ENCODE measurements around the gene KRT27.

KRT27 gene

GRCh38 chr17:40827746-40828453 lies 45.5 kb upstream of the KRT27 start:
- TF ChIP-seq, protein P1, sequence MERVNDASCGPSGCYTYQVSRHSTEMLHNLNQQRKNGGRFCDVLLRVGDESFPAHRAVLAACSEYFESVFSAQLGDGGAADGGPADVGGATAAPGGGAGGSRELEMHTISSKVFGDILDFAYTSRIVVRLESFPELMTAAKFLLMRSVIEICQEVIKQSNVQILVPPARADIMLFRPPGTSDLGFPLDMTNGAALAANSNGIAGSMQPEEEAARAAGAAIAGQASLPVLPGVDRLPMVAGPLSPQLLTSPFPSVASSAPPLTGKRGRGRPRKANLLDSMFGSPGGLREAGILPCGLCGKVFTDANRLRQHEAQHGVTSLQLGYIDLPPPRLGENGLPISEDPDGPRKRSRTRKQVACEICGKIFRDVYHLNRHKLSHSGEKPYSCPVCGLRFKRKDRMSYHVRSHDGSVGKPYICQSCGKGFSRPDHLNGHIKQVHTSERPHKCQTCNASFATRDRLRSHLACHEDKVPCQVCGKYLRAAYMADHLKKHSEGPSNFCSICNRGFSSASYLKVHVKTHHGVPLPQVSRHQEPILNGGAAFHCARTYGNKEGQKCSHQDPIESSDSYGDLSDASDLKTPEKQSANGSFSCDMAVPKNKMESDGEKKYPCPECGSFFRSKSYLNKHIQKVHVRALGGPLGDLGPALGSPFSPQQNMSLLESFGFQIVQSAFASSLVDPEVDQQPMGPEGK (CRISPR knock-in tag; IDR thresholded peaks at IDR 0.05; ENCODE audit: borderline replicate concordance), result no peak
- TF ChIP-seq SNAI2 (CRISPR knock-in tag; IDR thresholded peaks at IDR 0.05), result no peak
- ATAC-seq, result no peak

DNA sequence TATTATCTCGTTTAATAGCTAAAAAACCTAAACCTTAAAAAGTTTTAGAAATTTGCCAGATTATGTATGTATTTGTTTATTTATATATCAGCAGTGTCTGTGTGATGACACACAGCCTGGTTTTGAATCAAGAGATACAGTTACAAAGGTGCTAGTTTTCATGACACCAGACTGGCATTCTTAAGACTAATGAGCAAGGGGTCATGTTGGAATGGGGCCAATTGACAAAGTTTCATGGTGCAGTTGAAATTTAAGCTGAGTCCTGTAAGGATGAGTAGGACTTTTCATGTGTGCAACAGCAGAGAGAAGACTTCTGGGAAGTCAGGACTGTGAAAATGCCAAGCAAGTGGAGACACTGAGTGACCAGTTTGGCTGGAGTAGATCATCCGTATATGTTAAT lies 43.2 kb upstream of the KRT27 start:
- no peak for TF ChIP-seq ZC3H10 (CRISPR knock-in tag; IDR thresholded peaks at IDR 0.05)
- TF ChIP-seq ESRRG (CRISPR knock-in tag; IDR thresholded peaks at IDR 0.05), result no peak
- no peak for TF ChIP-seq RARB (CRISPR knock-in tag; IDR thresholded peaks at IDR 0.05)
- no peak for TF ChIP-seq OSR1 (CRISPR knock-in tag; IDR thresholded peaks at IDR 0.05)
- TF ChIP-seq ZNF8 (CRISPR knock-in tag; IDR thresholded peaks at IDR 0.05), result no peak
- no peak for ATAC-seq

DNA sequence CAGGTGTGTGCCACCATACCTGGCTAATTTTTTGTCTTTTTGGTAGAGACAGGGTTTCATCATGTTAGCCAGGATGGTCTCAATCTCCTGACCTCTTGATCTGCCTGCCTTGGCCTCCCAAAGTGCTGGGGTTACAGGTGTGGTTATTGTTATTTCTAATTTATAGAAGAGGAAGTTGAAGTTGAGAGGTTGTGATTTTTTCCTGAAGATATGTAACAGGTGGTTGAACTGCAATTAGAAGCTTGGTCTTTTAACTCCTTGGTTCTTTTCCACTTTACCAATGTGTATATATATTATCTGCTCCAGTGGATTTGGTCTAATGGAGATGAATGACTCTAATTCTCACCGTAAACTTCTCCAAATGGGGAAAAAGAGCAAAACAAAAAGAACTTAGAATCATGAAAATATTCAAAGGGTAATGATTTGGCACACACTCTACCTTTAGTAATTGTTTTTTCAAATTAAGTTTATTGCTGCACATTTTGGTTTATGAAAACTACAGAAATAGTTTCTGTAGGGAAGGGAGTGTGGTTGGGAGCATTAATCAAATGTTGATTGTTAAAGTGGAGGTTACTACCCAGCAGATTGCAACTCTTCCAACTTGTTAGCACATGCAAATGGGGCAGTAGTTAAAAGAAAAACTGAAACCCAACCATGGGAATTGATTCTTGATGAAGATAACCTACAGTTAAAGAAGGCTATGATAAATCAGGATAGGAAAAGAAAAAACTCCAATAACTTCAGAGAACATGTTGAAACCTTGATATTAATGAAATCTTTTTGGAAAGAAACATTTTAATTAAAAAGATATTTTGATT lies 41.9 kb upstream of the KRT27 start:
- ATAC-seq, result no peak
- TF ChIP-seq SNAI2 (CRISPR knock-in tag; IDR thresholded peaks at IDR 0.05) (no peak), TCF4 (CRISPR knock-in tag; IDR thresholded peaks at IDR 0.05; ENCODE audit: borderline replicate concordance) (no peak), ZNF70 (CRISPR knock-in tag; IDR thresholded peaks at IDR 0.05) (no peak), ZNF8 (CRISPR knock-in tag; IDR thresholded peaks at IDR 0.05) (no peak)
- TF ChIP-seq, protein P2, sequence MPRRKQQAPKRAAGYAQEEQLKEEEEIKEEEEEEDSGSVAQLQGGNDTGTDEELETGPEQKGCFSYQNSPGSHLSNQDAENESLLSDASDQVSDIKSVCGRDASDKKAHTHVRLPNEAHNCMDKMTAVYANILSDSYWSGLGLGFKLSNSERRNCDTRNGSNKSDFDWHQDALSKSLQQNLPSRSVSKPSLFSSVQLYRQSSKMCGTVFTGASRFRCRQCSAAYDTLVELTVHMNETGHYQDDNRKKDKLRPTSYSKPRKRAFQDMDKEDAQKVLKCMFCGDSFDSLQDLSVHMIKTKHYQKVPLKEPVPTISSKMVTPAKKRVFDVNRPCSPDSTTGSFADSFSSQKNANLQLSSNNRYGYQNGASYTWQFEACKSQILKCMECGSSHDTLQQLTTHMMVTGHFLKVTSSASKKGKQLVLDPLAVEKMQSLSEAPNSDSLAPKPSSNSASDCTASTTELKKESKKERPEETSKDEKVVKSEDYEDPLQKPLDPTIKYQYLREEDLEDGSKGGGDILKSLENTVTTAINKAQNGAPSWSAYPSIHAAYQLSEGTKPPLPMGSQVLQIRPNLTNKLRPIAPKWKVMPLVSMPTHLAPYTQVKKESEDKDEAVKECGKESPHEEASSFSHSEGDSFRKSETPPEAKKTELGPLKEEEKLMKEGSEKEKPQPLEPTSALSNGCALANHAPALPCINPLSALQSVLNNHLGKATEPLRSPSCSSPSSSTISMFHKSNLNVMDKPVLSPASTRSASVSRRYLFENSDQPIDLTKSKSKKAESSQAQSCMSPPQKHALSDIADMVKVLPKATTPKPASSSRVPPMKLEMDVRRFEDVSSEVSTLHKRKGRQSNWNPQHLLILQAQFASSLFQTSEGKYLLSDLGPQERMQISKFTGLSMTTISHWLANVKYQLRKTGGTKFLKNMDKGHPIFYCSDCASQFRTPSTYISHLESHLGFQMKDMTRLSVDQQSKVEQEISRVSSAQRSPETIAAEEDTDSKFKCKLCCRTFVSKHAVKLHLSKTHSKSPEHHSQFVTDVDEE (CRISPR knock-in tag; IDR thresholded peaks at IDR 0.05), result no peak
- TF ChIP-seq, protein P3, sequence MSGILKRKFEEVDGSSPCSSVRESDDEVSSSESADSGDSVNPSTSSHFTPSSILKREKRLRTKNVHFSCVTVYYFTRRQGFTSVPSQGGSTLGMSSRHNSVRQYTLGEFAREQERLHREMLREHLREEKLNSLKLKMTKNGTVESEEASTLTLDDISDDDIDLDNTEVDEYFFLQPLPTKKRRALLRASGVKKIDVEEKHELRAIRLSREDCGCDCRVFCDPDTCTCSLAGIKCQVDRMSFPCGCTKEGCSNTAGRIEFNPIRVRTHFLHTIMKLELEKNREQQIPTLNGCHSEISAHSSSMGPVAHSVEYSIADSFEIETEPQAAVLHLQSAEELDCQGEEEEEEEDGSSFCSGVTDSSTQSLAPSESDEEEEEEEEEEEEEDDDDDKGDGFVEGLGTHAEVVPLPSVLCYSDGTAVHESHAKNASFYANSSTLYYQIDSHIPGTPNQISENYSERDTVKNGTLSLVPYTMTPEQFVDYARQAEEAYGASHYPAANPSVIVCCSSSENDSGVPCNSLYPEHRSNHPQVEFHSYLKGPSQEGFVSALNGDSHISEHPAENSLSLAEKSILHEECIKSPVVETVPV (CRISPR knock-in tag; IDR thresholded peaks at IDR 0.05), result no peak

- ATAC-seq, result no peak
- TF ChIP-seq, protein P1 (CRISPR knock-in tag; IDR thresholded peaks at IDR 0.05; ENCODE audit: borderline replicate concordance), result no peak
- TF ChIP-seq ZFP30 (CRISPR knock-in tag; IDR thresholded peaks at IDR 0.05) (no peak), GLIS3 (CRISPR knock-in tag; IDR thresholded peaks at IDR 0.05) (no peak), ZFP3 (CRISPR knock-in tag; IDR thresholded peaks at IDR 0.05) (no peak), OSR1 (CRISPR knock-in tag; IDR thresholded peaks at IDR 0.05) (no peak), PPARA (CRISPR knock-in tag; IDR thresholded peaks at IDR 0.05; ENCODE audit: borderline replicate concordance) (no peak), ISL1 (CRISPR knock-in tag; IDR thresholded peaks at IDR 0.05) (no peak), CSDC2 (CRISPR knock-in tag; IDR thresholded peaks at IDR 0.05) (no peak), ZNF565 (CRISPR knock-in tag; conservative IDR thresholded peaks at IDR 0.05; ENCODE audit: low read depth) (no peak), TCF4 (CRISPR knock-in tag; IDR thresholded peaks at IDR 0.05; ENCODE audit: borderline replicate concordance) (no peak), RARB (CRISPR knock-in tag; IDR thresholded peaks at IDR 0.05) (no peak), BACH2 (CRISPR knock-in tag; IDR thresholded peaks at IDR 0.05; ENCODE audit: borderline replicate concordance) (no peak)
- TF ChIP-seq, protein P3 (CRISPR knock-in tag; IDR thresholded peaks at IDR 0.05), result no peak
These were observed 39.9 kb upstream of the KRT27 start, which contains the start of gene KRT10 for GRCh38 chr17:40822132-40822812. Gene KRT10 (minus strand): TSS chr17:40822614. CDS start chr17:40822585, 29 bp downstream.
